H9 (cell line): Measurements from ENCODE around the gene QDPR. TPM values are rescaled to one million over a fixed set of nuclear protein-coding genes. Genes with fewer than 3 reads are reported as not detected.

Source experiments
- DNase-seq: peaks from one replicate; pipeline ENCODE4 v3.0.0-alpha.2; 2017
- H2AFZ ChIP-seq: one replicate; pipeline ENCODE4 v1.6.1; 2013; ENCODE audit warnings: mild to moderate bottlenecking, low read length, control low read depth, moderate library complexity
- H2AK5ac ChIP-seq: 2 replicates; pipeline ENCODE4 v1.6.1; 2013; ENCODE audit warnings: low read length, control low read depth, mixed read lengths; ENCODE audit not compliant: insufficient read length
- H2BK120ac ChIP-seq: one replicate; pipeline ENCODE4 v1.6.1; 2013; ENCODE audit warnings: low read depth, mild to moderate bottlenecking, low read length, control low read depth, inconsistent platforms; ENCODE audit not compliant: poor library complexity, severe bottlenecking
- H2BK12ac ChIP-seq: 2 replicates; pipeline ENCODE4 v1.6.1; 2013; ENCODE audit warnings: low read length, control low read depth, mixed read lengths, low read depth; ENCODE audit not compliant: insufficient read length
- H2BK15ac ChIP-seq: 2 replicates; pipeline ENCODE4 v1.6.1; 2013; ENCODE audit warnings: low read depth, low read length, control low read depth
- H2BK20ac ChIP-seq: one replicate; pipeline ENCODE4 v1.6.1; 2013; ENCODE audit warnings: low read depth, mild to moderate bottlenecking, low read length, control low read depth, inconsistent platforms; ENCODE audit not compliant: poor library complexity, severe bottlenecking
- H2BK5ac ChIP-seq: 2 replicates; pipeline ENCODE4 v1.6.1; 2013; ENCODE audit warnings: low read length, control low read depth, mixed read lengths; ENCODE audit not compliant: insufficient read length
- H3K14ac ChIP-seq: 2 replicates; pipeline ENCODE4 v1.6.1; 2013; ENCODE audit warnings: low read length, control low read depth; ENCODE audit not compliant: insufficient read depth
- H3K18ac ChIP-seq: 2 replicates; pipeline ENCODE4 v1.6.1; 2013; ENCODE audit warnings: low read depth, mild to moderate bottlenecking, mixed read lengths, low read length, control low read depth; ENCODE audit not compliant: insufficient read length
- H3K23ac ChIP-seq: 2 replicates; pipeline ENCODE4 v1.6.1; 2013; ENCODE audit warnings: low read length, control low read depth, mixed read lengths, low read depth; ENCODE audit not compliant: insufficient read length
- H3K23me2 ChIP-seq: 2 replicates; pipeline ENCODE4 v1.6.1; 2013; ENCODE audit warnings: low read depth, mild to moderate bottlenecking, mixed read lengths, low read length, control low read depth; ENCODE audit not compliant: insufficient read length, poor library complexity, severe bottlenecking
- H3K27ac ChIP-seq: 2 replicates; pipeline ENCODE4 v1.5.1; 2013; ENCODE audit warnings: low read length, control low read depth, mixed read lengths, low read depth; ENCODE audit not compliant: insufficient read length
- H3K27me3 ChIP-seq: 2 replicates; pipeline ENCODE4 v1.6.1; 2013; ENCODE audit warnings: low read length, control low read depth, inconsistent platforms; ENCODE audit not compliant: insufficient read depth
- H3K4ac ChIP-seq: 2 replicates; pipeline ENCODE4 v1.6.1; 2013; ENCODE audit warnings: low read depth, mild to moderate bottlenecking, control low read depth, inconsistent platforms, low read length, moderate library complexity
- H3K4me1 ChIP-seq: 2 replicates; pipeline ENCODE4 v1.6.1; 2013; ENCODE audit warnings: low read length, control low read depth, inconsistent platforms; ENCODE audit not compliant: insufficient read depth
- H3K4me2 ChIP-seq: 2 replicates; pipeline ENCODE4 v1.6.1; 2013; ENCODE audit warnings: low read length, control low read depth, mixed read lengths; ENCODE audit not compliant: insufficient read length, insufficient read depth
- H3K56ac ChIP-seq: 2 replicates; pipeline ENCODE4 v1.6.1; 2013; ENCODE audit warnings: low read depth, mild to moderate bottlenecking, mixed read lengths, low read length, control low read depth; ENCODE audit not compliant: insufficient read length
- H3K79me1 ChIP-seq: 2 replicates; pipeline ENCODE4 v1.6.1; 2013; ENCODE audit warnings: low read depth, mild to moderate bottlenecking, moderate library complexity, low read length, control low read depth, inconsistent platforms; ENCODE audit not compliant: insufficient read depth, poor library complexity, severe bottlenecking
- H3K79me2 ChIP-seq: 2 replicates; pipeline ENCODE4 v1.6.1; 2013; ENCODE audit warnings: low read length, control low read depth, inconsistent platforms; ENCODE audit not compliant: insufficient read depth
- H3K9ac ChIP-seq: 2 replicates; pipeline ENCODE4 v1.6.1; 2013; ENCODE audit warnings: low read length, control low read depth, mixed read lengths; ENCODE audit not compliant: insufficient read length; ENCODE audit errors: extremely low read depth
- H3K9me3 ChIP-seq: one replicate; pipeline ENCODE4 v1.6.1; 2013; ENCODE audit warnings: low read depth, low read length, inconsistent platforms; ENCODE audit not compliant: control insufficient read depth
- H3T11ph ChIP-seq: one replicate; pipeline ENCODE4 v1.6.1; 2013; ENCODE audit warnings: mild to moderate bottlenecking, low read length, control low read depth, inconsistent platforms
- H4K20me1 ChIP-seq: one replicate; pipeline ENCODE4 v1.6.1; 2013; ENCODE audit not compliant: control insufficient read depth, insufficient read length, insufficient read depth
- H4K5ac ChIP-seq: 2 replicates; pipeline ENCODE4 v1.6.1; 2013; ENCODE audit warnings: low read depth, mild to moderate bottlenecking, mixed read lengths, low read length, control low read depth; ENCODE audit not compliant: insufficient read length
- H4K8ac ChIP-seq: replicated peaks from 2 replicates; pipeline ENCODE4 v1.6.1; 2013; ENCODE audit warnings: low read length, control low read depth, mixed read lengths, low read depth; ENCODE audit not compliant: insufficient read length
- H4K91ac ChIP-seq: 2 replicates; pipeline ENCODE4 v1.6.1; 2013; ENCODE audit warnings: low read depth, mild to moderate bottlenecking, moderate library complexity, mixed read lengths, low read length, control low read depth; ENCODE audit not compliant: insufficient read length
- H3K27ac Mint-ChIP-seq, 3 experiments: 2 replicates in 2 of 3; 3 replicates in 1 of 3; pipeline ENCODE4 v1.8.0; 2020 to 2021; ENCODE audit warnings: mixed read lengths in 3 of 3, mild to moderate bottlenecking in 1 of 3, moderate library complexity in 1 of 3
- H3K27me3 Mint-ChIP-seq: 2 replicates; pipeline ENCODE4 v1.8.0; 2021; ENCODE audit warnings: low read depth, mild to moderate bottlenecking, moderate library complexity, mixed read lengths
- H3K36me3 Mint-ChIP-seq, 3 experiments: 2 replicates in 2 of 3; 3 replicates in 1 of 3; pipeline ENCODE4 v1.8.0; 2020 to 2021; ENCODE audit warnings: low read depth in 3 of 3, mixed read lengths in 3 of 3; ENCODE audit not compliant: insufficient read depth in 1 of 3
- H3K4me1 Mint-ChIP-seq, 2 experiments: 2 replicates each; pipeline ENCODE4 v1.8.0; 2020; ENCODE audit warnings: mixed read lengths in 2 of 2
- H3K4me3 Mint-ChIP-seq, 2 experiments: 2 replicates in 1 of 2; 3 replicates in 1 of 2; pipeline ENCODE4 v1.8.0; 2020 to 2021; ENCODE audit warnings: mild to moderate bottlenecking in 2 of 2, mixed read lengths in 2 of 2, moderate library complexity in 1 of 2
- H3K9me3 Mint-ChIP-seq, 2 experiments: 2 replicates in 1 of 2; 3 replicates in 1 of 2; pipeline ENCODE4 v1.8.0; 2020; ENCODE audit warnings: mild to moderate bottlenecking in 2 of 2, mixed read lengths in 2 of 2, moderate library complexity in 1 of 2
- CTCF ChIP-seq: fragments of 200-600 bp; sonication (generic); conservative IDR thresholded peaks from 3 replicates; pipeline ENCODE4 v1.8.0; 2021; ENCODE audit warnings: antibody characterized with exemption, mild to moderate bottlenecking
- WGBS: extraction: QIAGEN DNeasy Blood & Tissue Kit; methylation state at CpG from one replicate; pipeline ENCODE4 v1.1.7; 2013; ENCODE audit warnings: missing lambda C conversion rate, low lambda C conversion rate, mixed read lengths; ENCODE audit not compliant: insufficient read length; ENCODE audit errors: extremely low coverage; 5-methylcytosine and 5-hydroxymethylcytosine counted together
- total RNA-seq: library from RNA; stranded (reverse); gene quantifications from 2 replicates; pipeline ENCODE4 v1.2.1, GENCODE V29; 2021

Gene QDPR
- total RNA-seq, 1 experiment from 2014 or later, result 23.5 TPM

DNA sequence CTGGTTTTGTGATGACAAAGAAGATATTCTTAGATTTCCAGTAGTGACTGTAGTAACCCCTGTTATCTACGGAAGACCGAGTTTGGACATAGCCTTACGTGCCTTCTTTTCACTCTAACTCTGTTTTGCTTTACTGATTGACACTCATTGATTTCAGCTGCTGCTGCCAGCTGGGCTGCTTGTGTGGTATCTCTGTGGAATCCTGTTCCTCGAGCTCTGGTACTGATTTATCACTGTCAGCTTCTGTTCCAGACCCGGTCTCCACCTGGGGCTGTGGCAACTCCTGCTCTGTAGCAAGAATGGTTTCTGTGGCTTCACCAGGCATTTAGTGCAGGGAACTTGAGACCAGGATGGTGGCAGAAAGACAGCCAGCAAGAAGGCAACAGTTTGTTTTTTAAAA, 40.5 kb upstream of the QDPR start:
- H3K36me3 Mint-ChIP-seq, result no peaks in the 10 kb centered on the region
- no peak for TF ChIP-seq CTCF
- H2BK15ac ChIP-seq, result no peak overlapping the region
- H4K5ac ChIP-seq, result no peak overlapping the region
- WGBS, result no CpG with 5 or more reads among the region's 5 CpGs
- no peak overlapping the region for H3K27ac Mint-ChIP-seq
- H3K14ac ChIP-seq, result no peak overlapping the region
- no peak overlapping the region for H3K56ac ChIP-seq
- H3K23me2 ChIP-seq, result no peaks in the 10 kb centered on the region
- H3K9ac ChIP-seq, result no peak overlapping the region
- H2BK120ac ChIP-seq, result no peak overlapping the region
- DNase-seq, result no peak
- H3K79me2 ChIP-seq, result no peaks in the 10 kb centered on the region
- no peak overlapping the region for H2BK5ac ChIP-seq
- H3K4ac ChIP-seq, result no peak overlapping the region
- H3K18ac ChIP-seq, result no peak overlapping the region
- H4K8ac ChIP-seq, result no peak overlapping the region
- H3K4me2 ChIP-seq, result no peak overlapping the region
- H2BK12ac ChIP-seq, result no peak overlapping the region
- H3K27me3 Mint-ChIP-seq, result peaks cover 31% of the 10 kb centered on the region
- no peaks in the 10 kb centered on the region for H3K79me1 ChIP-seq
- no peak overlapping the region for H4K91ac ChIP-seq
- H3K9me3 ChIP-seq, result no peaks in the 10 kb centered on the region
- H4K20me1 ChIP-seq, result no peaks in the 10 kb centered on the region
- H2AFZ ChIP-seq, result no peak overlapping the region
- H2AK5ac ChIP-seq, result no peak overlapping the region
- H3K9me3 Mint-ChIP-seq, result no peaks in the 10 kb centered on the region
- H3K4me1 ChIP-seq, result no peaks in the 10 kb centered on the region
- no peaks in the 10 kb centered on the region for H3K4me1 Mint-ChIP-seq
- no peak overlapping the region for H3K23ac ChIP-seq
- no peak overlapping the region for H3K27ac ChIP-seq
- no peaks in the 10 kb centered on the region for H3K27me3 ChIP-seq
- H2BK20ac ChIP-seq, result no peak overlapping the region
- no peak overlapping the region for H3K4me3 Mint-ChIP-seq
- H3T11ph ChIP-seq, result no peak overlapping the region
